ENCODE measurements around the gene CGB8. TPM values are rescaled to one million over a fixed set of nuclear protein-coding genes. Genes with fewer than 3 reads are reported as not detected.

The CGB8 gene
- polyA plus RNA-seq, 2 of the 4 experiments (the other 2 are of a cell fraction) = 0.63 to 2.7 TPM

GRCh38 chr19:48997972-48998371, 50.9 kb downstream of the CGB8 start:
- Histone ChIP-seq H3K4me2 (no peak overlapping the region), H3K4me1 (peaks cover 10% of the 10 kb centered on the region; the same call in 2 of the 3 replicates), H3K27ac (no peak overlapping the region), H3K4me3 (no peak overlapping the region), H3K9me3 (no peaks in the 10 kb centered on the region)
- FAIRE-seq = no peak
- CTCF ChIA-PET = interaction anchor here (0.6 to 14.7 kb wide), 35 partner anchors 9 to 341 kb away, joined by 3 to 408 read pairs (median 4); partner anchors contain the start of genes KCNA7, LHB and NTF4
- ATAC-seq = peak; percentile 40 to 43; a peak in 5 of 6 replicates
- 59% methylated on average over 5 of the region's 5 CpGs for WGBS (ENCODE audit: missing lambda C conversion rate)
- POLR2A ChIA-PET = interaction anchor here (1.0 kb wide), 1 partner anchor 11 kb away, joined by 3 read pairs; no protein-coding TSS in a partner anchor
- TF ChIP-seq CTCF (IDR thresholded peaks at IDR 0.05) (peak; percentile 68), POLR2A (IDR thresholded peaks at IDR 0.05; ENCODE audit: low read length) (no peak), SMC3 (IDR thresholded peaks at IDR 0.05) (peak; percentile 46), RAD21 (conservative IDR thresholded peaks at IDR 0.05 in 1 of 2, IDR thresholded peaks at IDR 0.05 in 1 of 2) (peak; percentile 58 to 60; a peak in 4 of 5 replicates)
- DNase-seq (ENCODE audit: low read depth in 1 of 2, low spot score in 1 of 2) = peak; percentile 81 to 85

Small RNA genes within 50 kb of the gene (small RNA-seq; reads per million reads assigned to genes)
- gene MIR6798 (0 reads per million in 6 experiments), gene RN7SL708P (0 reads per million in 6 experiments)

Other genes with a start within 250 kb of the CGB8 start
- 30.4 and 31.9 TPM in 2 replicates for gene BCAT2, start 238.1 kb downstream of the CGB8 start, polyA plus RNA-seq (2011; rRNA removed)
- 46.4 to 47.9 TPM (median 47.2 TPM) in 3 replicates for gene BCAT2, start 238.1 kb downstream of the CGB8 start, polyA plus RNA-seq (2017; fragmentation: RNase III; extraction: RNeasy Plus Mini Kit Qiagen cat#74134 plus additional on column Dnase treatment)
- 8.1 and 11.1 TPM in 2 replicates for gene HSD17B14, start 212.6 kb downstream of the CGB8 start, polyA plus RNA-seq (2011; rRNA removed)
- 10.6 to 20.9 TPM (median 19.5 TPM) in 3 replicates for gene HSD17B14, start 212.6 kb downstream of the CGB8 start, polyA plus RNA-seq (2017; fragmentation: RNase III; extraction: RNeasy Plus Mini Kit Qiagen cat#74134 plus additional on column Dnase treatment)
- gene PLEKHA4, start 180.5 kb downstream of the CGB8 start, polyA plus RNA-seq (2011; rRNA removed) = 0.34 and 0.42 TPM in 2 replicates
- 0.46 to 0.78 TPM (median 0.47 TPM) in 3 replicates for gene PLEKHA4, start 180.5 kb downstream of the CGB8 start, polyA plus RNA-seq (2017; fragmentation: RNase III; extraction: RNeasy Plus Mini Kit Qiagen cat#74134 plus additional on column Dnase treatment)
- 49.0 and 74.2 TPM in 2 replicates for gene PPP1R15A, start 176.7 kb downstream of the CGB8 start, polyA plus RNA-seq (2011; rRNA removed)
- gene PPP1R15A, start 176.7 kb downstream of the CGB8 start, polyA plus RNA-seq (2017; fragmentation: RNase III; extraction: RNeasy Plus Mini Kit Qiagen cat#74134 plus additional on column Dnase treatment) = 28.1 to 29.7 TPM (median 29.2 TPM) in 3 replicates
- not detected in 2 replicates for gene TULP2, start 150.4 kb downstream of the CGB8 start, polyA plus RNA-seq (2011; rRNA removed)
- gene TULP2, start 150.4 kb downstream of the CGB8 start, polyA plus RNA-seq (2017; fragmentation: RNase III; extraction: RNeasy Plus Mini Kit Qiagen cat#74134 plus additional on column Dnase treatment) = not detected in 3 replicates
- 58.5 and 79.5 TPM in 2 replicates for gene NUCB1, start 148.8 kb downstream of the CGB8 start, polyA plus RNA-seq (2011; rRNA removed)
- 154 to 182 TPM (median 174 TPM) in 3 replicates for gene NUCB1, start 148.8 kb downstream of the CGB8 start, polyA plus RNA-seq (2017; fragmentation: RNase III; extraction: RNeasy Plus Mini Kit Qiagen cat#74134 plus additional on column Dnase treatment)
- 0.60 and 0.78 TPM in 2 replicates for gene DHDH, start 115.4 kb downstream of the CGB8 start, polyA plus RNA-seq (2011; rRNA removed)
- gene DHDH, start 115.4 kb downstream of the CGB8 start, polyA plus RNA-seq (2017; fragmentation: RNase III; extraction: RNeasy Plus Mini Kit Qiagen cat#74134 plus additional on column Dnase treatment) = 1.1 to 1.2 TPM (median 1.2 TPM) in 3 replicates
- gene BAX, start 94.2 kb downstream of the CGB8 start, polyA plus RNA-seq (2011; rRNA removed) = 120 and 134 TPM in 2 replicates
- gene BAX, start 94.2 kb downstream of the CGB8 start, polyA plus RNA-seq (2017; fragmentation: RNase III; extraction: RNeasy Plus Mini Kit Qiagen cat#74134 plus additional on column Dnase treatment) = 265 to 299 TPM (median 284 TPM) in 3 replicates
- 4,743 and 7,067 TPM in 2 replicates for gene FTL, start 83.8 kb downstream of the CGB8 start, polyA plus RNA-seq (2011; rRNA removed)
- gene FTL, start 83.8 kb downstream of the CGB8 start, polyA plus RNA-seq (2017; fragmentation: RNase III; extraction: RNeasy Plus Mini Kit Qiagen cat#74134 plus additional on column Dnase treatment) = 12,141 to 13,930 TPM (median 13,921 TPM) in 3 replicates
- 10.3 and 16.4 TPM in 2 replicates for gene GYS1, start 55.8 kb downstream of the CGB8 start, polyA plus RNA-seq (2011; rRNA removed)
- 23.8 to 25.0 TPM (median 24.8 TPM) in 3 replicates for gene GYS1, start 55.8 kb downstream of the CGB8 start, polyA plus RNA-seq (2017; fragmentation: RNase III; extraction: RNeasy Plus Mini Kit Qiagen cat#74134 plus additional on column Dnase treatment)
- 146 and 186 TPM in 2 replicates for gene RUVBL2, start 55.2 kb downstream of the CGB8 start, polyA plus RNA-seq (2011; rRNA removed)
- gene RUVBL2, start 55.2 kb downstream of the CGB8 start, polyA plus RNA-seq (2017; fragmentation: RNase III; extraction: RNeasy Plus Mini Kit Qiagen cat#74134 plus additional on column Dnase treatment) = 213 to 274 TPM (median 225 TPM) in 3 replicates
- gene LHB, start 32.0 kb downstream of the CGB8 start, polyA plus RNA-seq (2011; rRNA removed) = not detected in 2 replicates
- gene LHB, start 32.0 kb downstream of the CGB8 start, polyA plus RNA-seq (2017; fragmentation: RNase III; extraction: RNeasy Plus Mini Kit Qiagen cat#74134 plus additional on column Dnase treatment) = 0.22 TPM in 1 of 3 replicates, not detected in the others
- not detected in 2 replicates for gene CGB3, start 24.8 kb downstream of the CGB8 start, polyA plus RNA-seq (2011; rRNA removed)
- gene CGB3, start 24.8 kb downstream of the CGB8 start, polyA plus RNA-seq (2017; fragmentation: RNase III; extraction: RNeasy Plus Mini Kit Qiagen cat#74134 plus additional on column Dnase treatment) = 0.13 to 0.28 TPM in 2 of 3 replicates, not detected in the other
- gene CGB2, start 17.2 kb downstream of the CGB8 start, polyA plus RNA-seq (2011; rRNA removed) = not detected in 2 replicates
- not detected in 3 replicates for gene CGB2, start 17.2 kb downstream of the CGB8 start, polyA plus RNA-seq (2017; fragmentation: RNase III; extraction: RNeasy Plus Mini Kit Qiagen cat#74134 plus additional on column Dnase treatment)
- gene CGB1, start 12.2 kb downstream of the CGB8 start, polyA plus RNA-seq (2011; rRNA removed) = not detected in 2 replicates
- 0.13 TPM in 1 of 3 replicates, not detected in the others for gene CGB1, start 12.2 kb downstream of the CGB8 start, polyA plus RNA-seq (2017; fragmentation: RNase III; extraction: RNeasy Plus Mini Kit Qiagen cat#74134 plus additional on column Dnase treatment)
- gene CGB5, start 5.3 kb downstream of the CGB8 start, polyA plus RNA-seq (2011; rRNA removed) = 0.15 and 0.23 TPM in 2 replicates
- 0.53 to 0.94 TPM (median 0.71 TPM) in 3 replicates for gene CGB5, start 5.3 kb downstream of the CGB8 start, polyA plus RNA-seq (2017; fragmentation: RNase III; extraction: RNeasy Plus Mini Kit Qiagen cat#74134 plus additional on column Dnase treatment)
- 0.34 and 0.56 TPM in 2 replicates for gene CGB7, start 8.6 kb upstream of the CGB8 start, polyA plus RNA-seq (2011; rRNA removed)
- 0.63 to 0.88 TPM (median 0.79 TPM) in 3 replicates for gene CGB7, start 8.6 kb upstream of the CGB8 start, polyA plus RNA-seq (2017; fragmentation: RNase III; extraction: RNeasy Plus Mini Kit Qiagen cat#74134 plus additional on column Dnase treatment)
- 0.34 and 0.37 TPM in 2 replicates for gene NTF4, start 15.7 kb upstream of the CGB8 start, polyA plus RNA-seq (2011; rRNA removed)
- 1.0 to 2.4 TPM (median 1.7 TPM) in 3 replicates for gene NTF4, start 15.7 kb upstream of the CGB8 start, polyA plus RNA-seq (2017; fragmentation: RNase III; extraction: RNeasy Plus Mini Kit Qiagen cat#74134 plus additional on column Dnase treatment)
- not detected in 2 replicates for gene KCNA7, start 23.6 kb upstream of the CGB8 start, polyA plus RNA-seq (2011; rRNA removed)
- not detected in 3 replicates for gene KCNA7, start 23.6 kb upstream of the CGB8 start, polyA plus RNA-seq (2017; fragmentation: RNase III; extraction: RNeasy Plus Mini Kit Qiagen cat#74134 plus additional on column Dnase treatment)
- 214 and 220 TPM in 2 replicates for gene SNRNP70, start 36.3 kb upstream of the CGB8 start, polyA plus RNA-seq (2011; rRNA removed)
- gene SNRNP70, start 36.3 kb upstream of the CGB8 start, polyA plus RNA-seq (2017; fragmentation: RNase III; extraction: RNeasy Plus Mini Kit Qiagen cat#74134 plus additional on column Dnase treatment) = 338 to 350 TPM (median 342 TPM) in 3 replicates
- 4.6 and 5.4 TPM in 2 replicates for gene LIN7B, start 65.3 kb upstream of the CGB8 start, polyA plus RNA-seq (2011; rRNA removed)
- gene LIN7B, start 65.3 kb upstream of the CGB8 start, polyA plus RNA-seq (2017; fragmentation: RNase III; extraction: RNeasy Plus Mini Kit Qiagen cat#74134 plus additional on column Dnase treatment) = 7.1 to 8.3 TPM (median 8.0 TPM) in 3 replicates
- gene C19orf73, start 70.0 kb upstream of the CGB8 start, polyA plus RNA-seq (2011; rRNA removed) = 1.4 and 1.8 TPM in 2 replicates
- gene C19orf73, start 70.0 kb upstream of the CGB8 start, polyA plus RNA-seq (2017; fragmentation: RNase III; extraction: RNeasy Plus Mini Kit Qiagen cat#74134 plus additional on column Dnase treatment) = 1.7 to 2.2 TPM (median 1.7 TPM) in 3 replicates
- 2.5 and 3.2 TPM in 2 replicates for gene PPFIA3, start 70.4 kb upstream of the CGB8 start, polyA plus RNA-seq (2011; rRNA removed)
- gene PPFIA3, start 70.4 kb upstream of the CGB8 start, polyA plus RNA-seq (2017; fragmentation: RNase III; extraction: RNeasy Plus Mini Kit Qiagen cat#74134 plus additional on column Dnase treatment) = 6.5 to 8.0 TPM (median 7.3 TPM) in 3 replicates
- 0.04 TPM in 1 of 2 replicates, not detected in the other for gene HRC, start 106.3 kb upstream of the CGB8 start, polyA plus RNA-seq (2011; rRNA removed)
- 0.04 to 0.05 TPM in 2 of 3 replicates, not detected in the other for gene HRC, start 106.3 kb upstream of the CGB8 start, polyA plus RNA-seq (2017; fragmentation: RNase III; extraction: RNeasy Plus Mini Kit Qiagen cat#74134 plus additional on column Dnase treatment)
- gene TRPM4, start 108.7 kb upstream of the CGB8 start, polyA plus RNA-seq (2011; rRNA removed) = 4.7 and 4.9 TPM in 2 replicates
- 8.4 to 9.4 TPM (median 9.1 TPM) in 3 replicates for gene TRPM4, start 108.7 kb upstream of the CGB8 start, polyA plus RNA-seq (2017; fragmentation: RNase III; extraction: RNeasy Plus Mini Kit Qiagen cat#74134 plus additional on column Dnase treatment)

Measured in A549 (cell line).